IMR-90 (cell line): ENCODE results near the gene DUSP2. TPM values are rescaled to one million over a fixed set of nuclear protein-coding genes. Genes with fewer than 3 reads are reported as not detected.

ENCODE experiments used
- ATAC-seq: fragments of 200-7000 bp; cut with Tn5 transposase; 2 replicates; pipeline ENCODE4 v1.9.1; 2020; ENCODE audit warnings: low read depth, mild to moderate bottlenecking, moderate library complexity
- BruUV-seq: library from RNA; stranded (reverse); fragments of 400-500 nt; replicated peaks from 2 replicates; lab custom pipeline; 2021; lab: Mats Ljungman, UMichigan
- CTCF ChIA-PET: fragments of 300-600 bp; formaldehyde crosslinking; extraction: SDS; loops from one replicate; lab custom pipeline; 2021; ENCODE audit warnings: antibody characterized with exemption; lab: Yijun Ruan, JAX
- POLR2A ChIA-PET: fragments of 300-600 bp; sonication (Branson Sonifier 250); formaldehyde crosslinking; loops from one replicate; lab custom pipeline; 2022; ENCODE audit warnings: antibody characterized with exemption; ENCODE audit not compliant: unreplicated experiment; lab: Charles Lee
- DNase-seq: peaks from one replicate; pipeline ENCODE4 v3.0.0; 2013
- H2AFZ ChIP-seq: replicated peaks from 2 replicates; pipeline ENCODE3; 2013; ENCODE audit warnings: low read length, mild to moderate bottlenecking; ENCODE audit not compliant: poor library complexity
- H2AK5ac ChIP-seq: 2 replicates; pipeline ENCODE4 v1.6.1; 2013; ENCODE audit warnings: low read depth, low read length, inconsistent platforms
- H2AK9ac ChIP-seq: replicated peaks from 2 replicates; pipeline ENCODE3; 2013; ENCODE audit warnings: mild to moderate bottlenecking, low read depth, low read length, moderate library complexity; ENCODE audit not compliant: poor library complexity
- H2BK120ac ChIP-seq: 2 replicates; pipeline ENCODE4 v1.6.1; 2013; ENCODE audit warnings: low read depth, low read length, inconsistent platforms
- H2BK15ac ChIP-seq: 3 replicates; pipeline ENCODE4 v1.6.1; 2013; ENCODE audit warnings: low read depth, low read length, inconsistent platforms
- H2BK20ac ChIP-seq: 2 replicates; pipeline ENCODE4 v1.6.1; 2013; ENCODE audit warnings: low read depth, mild to moderate bottlenecking, inconsistent platforms, low read length, moderate library complexity
- H2BK5ac ChIP-seq: 2 replicates; pipeline ENCODE4 v1.6.1; 2013; ENCODE audit warnings: mild to moderate bottlenecking, low read depth, low read length, inconsistent platforms; ENCODE audit not compliant: poor library complexity, severe bottlenecking
- H3K14ac ChIP-seq: replicated peaks from 2 replicates; pipeline ENCODE4 v1.6.1; 2013; ENCODE audit warnings: low read depth, low read length, inconsistent platforms
- H3K18ac ChIP-seq: 2 replicates; pipeline ENCODE4 v1.6.1; 2013; ENCODE audit warnings: low read depth, low read length, control low read depth
- H3K23ac ChIP-seq: 2 replicates; pipeline ENCODE4 v1.6.1; 2013; ENCODE audit warnings: low read depth, low read length, inconsistent platforms
- H3K27ac ChIP-seq: 2 replicates; pipeline ENCODE4 v1.5.1; 2013; ENCODE audit warnings: mild to moderate bottlenecking, control low read depth, low read length; ENCODE audit not compliant: insufficient read depth
- H3K27me3 ChIP-seq: 2 replicates; pipeline ENCODE4 v1.6.1; 2013; ENCODE audit warnings: low read length; ENCODE audit not compliant: control insufficient read depth, insufficient read depth
- H3K36me3 ChIP-seq: 2 replicates; pipeline ENCODE4 v1.6.1; 2013; ENCODE audit warnings: low read length, mixed read lengths; ENCODE audit not compliant: control insufficient read depth, insufficient read depth
- H3K4ac ChIP-seq: 2 replicates; pipeline ENCODE4 v1.6.1; 2013; ENCODE audit warnings: low read depth, low read length, inconsistent platforms
- H3K4me1 ChIP-seq: 2 replicates; pipeline ENCODE4 v1.6.1; 2013; ENCODE audit warnings: low read length, mixed read lengths; ENCODE audit not compliant: control insufficient read depth, insufficient read depth
- H3K4me2 ChIP-seq: 2 replicates; pipeline ENCODE4 v1.6.1; 2013; ENCODE audit warnings: low read depth, mild to moderate bottlenecking, control low read depth, low read length, moderate library complexity
- H3K4me3 ChIP-seq: 2 replicates; pipeline ENCODE4 v1.5.1; 2013; ENCODE audit warnings: low read depth, mild to moderate bottlenecking, control low read depth, low read length, moderate library complexity; ENCODE audit not compliant: insufficient read depth
- H3K56ac ChIP-seq: 2 replicates; pipeline ENCODE4 v1.6.1; 2013; ENCODE audit warnings: low read length, inconsistent platforms; ENCODE audit not compliant: insufficient read depth; ENCODE audit errors: extremely low read depth
- H3K79me1 ChIP-seq, 2 experiments: 2 replicates each; pipeline ENCODE4 v1.6.1; 2013; ENCODE audit warnings: low read length in 2 of 2, inconsistent platforms in 1 of 2, low read depth in 1 of 2
- H3K9ac ChIP-seq: 2 replicates; pipeline ENCODE4 v1.6.1; 2013; ENCODE audit warnings: low read depth, low read length, control low read depth
- H3K9me1 ChIP-seq: 2 replicates; pipeline ENCODE4 v1.6.1; 2013; ENCODE audit warnings: low read length, inconsistent platforms; ENCODE audit not compliant: insufficient read depth
- H3K9me3 ChIP-seq: 2 replicates; pipeline ENCODE4 v1.6.1; 2013; ENCODE audit warnings: low read length; ENCODE audit not compliant: control insufficient read depth, insufficient read depth
- H4K20me1 ChIP-seq: 2 replicates; pipeline ENCODE4 v1.6.1; 2013; ENCODE audit warnings: low read length, inconsistent platforms; ENCODE audit not compliant: insufficient read depth
- H4K5ac ChIP-seq: 2 replicates; pipeline ENCODE4 v1.6.1; 2013; ENCODE audit warnings: mild to moderate bottlenecking, low read depth, low read length, control low read depth
- H4K8ac ChIP-seq, 2 experiments: 2 replicates each; pipeline ENCODE4 v1.6.1; 2013; ENCODE audit warnings: low read depth in 2 of 2, low read length in 2 of 2, control low read depth in 1 of 2, inconsistent platforms in 1 of 2
- H4K91ac ChIP-seq: 2 replicates; pipeline ENCODE4 v1.6.1; 2013; ENCODE audit warnings: low read depth, low read length, inconsistent platforms; ENCODE audit not compliant: insufficient read depth
- CHD1 ChIP-seq: IDR thresholded peaks from 2 replicates; pipeline ENCODE4 v1.6.1; 2012; ENCODE audit warnings: low read depth, low read length, improper control_type of control experiment
- ELK1 ChIP-seq: fragments of 150-350 bp; IDR thresholded peaks from 2 replicates; pipeline ENCODE4 v1.6.1; 2016; ENCODE audit warnings: low read depth, mild to moderate bottlenecking, low read length, moderate library complexity, borderline replicate concordance
- WGBS, 2 experiments: methylation state at CpG; one replicate each; pipeline versions ENCODE4 v1.1.5 to v1.1.7; 2013; ENCODE audit warnings: missing lambda C conversion rate in 2 of 2; ENCODE audit not compliant: insufficient read length in 1 of 2; ENCODE audit errors: extremely low coverage in 2 of 2; 5-methylcytosine and 5-hydroxymethylcytosine counted together
- dilution Hi-C: fragments of 300-500 bp; cut with HindIII; formaldehyde crosslinking; loops from one replicate; pipeline ENCODE4 v1.14.3; 2018; ENCODE audit warnings: low sequenced_read_pairs; ENCODE audit not compliant: unreplicated experiment
- in situ Hi-C: fragments of 300-500 bp; cut with MboI; formaldehyde crosslinking; loops from 3 replicates; pipeline ENCODE4 v1.14.3; 2019; ENCODE audit warnings: low sequenced_read_pairs, inconsistent platforms, mixed read lengths
- intact Hi-C: fragments of 100-400 bp; cut with micrococcal nuclease; formaldehyde crosslinking; loops from 2 replicates; pipeline ENCODE4 v1.10.0; 2022
- polyA plus RNA-seq, 3 experiments: library from polyadenylated mRNA; depleted of rRNA; stranded (reverse); fragments of >200 nt; gene quantifications; 2 replicates each; pipeline ENCODE4 v1.2.3, GENCODE V29; 2012; ENCODE audit warnings: low replicate concordance in 1 of 3
- total RNA-seq: library from RNA; depleted of rRNA; stranded (reverse); fragments of >200 nt; gene quantifications from 2 replicates; pipeline ENCODE4 v1.2.3, GENCODE V29; 2012

DUSP2 gene
- total and polyA plus RNA-seq, 2 of the 4 experiments (the other 2 are of a cell fraction) = 1.8 to 3.8 TPM

- intact Hi-C loops = no loop called here
- H3K79me1 ChIP-seq = no peaks in the 10 kb centered on the region
- H3K4me1 ChIP-seq = peaks cover 2% of the 10 kb centered on the region; the same call in 1 of the 2 replicates
- H3K9me3 ChIP-seq = no peaks in the 10 kb centered on the region
- no peak overlapping the region for H2BK5ac ChIP-seq
- H3K36me3 ChIP-seq = no peaks in the 10 kb centered on the region
- H2BK20ac ChIP-seq = no peak overlapping the region
- no peak overlapping the region for H3K4me3 ChIP-seq
- WGBS, 2 experiments = 70% methylated on average over 4 of the region's 5 CpGs; no CpG with 5 or more reads in 1 of the 2 experiments
- no peak overlapping the region for H3K56ac ChIP-seq
- H3K9ac ChIP-seq = no peak overlapping the region
- dilution Hi-C loops = no loop called here
- POLR2A ChIA-PET = no interaction called here
- CTCF ChIA-PET = no interaction called here
- no peak overlapping the region for H3K4ac ChIP-seq
- no peak overlapping the region for H4K8ac ChIP-seq
- no peak for TF ChIP-seq ELK1
- TF ChIP-seq CHD1 = no peak
- H2AK9ac ChIP-seq = no peak overlapping the region
- H4K91ac ChIP-seq = no peak overlapping the region
- H3K14ac ChIP-seq = no peak overlapping the region
- H2BK15ac ChIP-seq = no peak overlapping the region
- H3K27ac ChIP-seq = no peak overlapping the region
- H3K23ac ChIP-seq = no peak overlapping the region
- H4K5ac ChIP-seq = no peak overlapping the region
- H2BK120ac ChIP-seq = no peak overlapping the region
- no TSS peak for BruUV-seq
- no peak overlapping the region for H2AK5ac ChIP-seq
- H3K9me1 ChIP-seq = no peaks in the 10 kb centered on the region
- DNase-seq = no peak
- no peak overlapping the region for H3K4me2 ChIP-seq
- no peak overlapping the region for H2AFZ ChIP-seq
- in situ Hi-C loops = no loop called here
- no peak overlapping the region for H3K18ac ChIP-seq
- H3K27me3 ChIP-seq = peaks cover 13% of the 10 kb centered on the region
- no peak for ATAC-seq
- H4K20me1 ChIP-seq = no peaks in the 10 kb centered on the region
These were observed 47.8 kb downstream of the DUSP2 start for GRCh38 chr2:96097441-96097840.
